EL (cell line): Measurements from ENCODE around the gene TMEM200A.

ENCODE experiments used
- DNase-seq: peaks from one replicate; pipeline ENCODE4 v3.0.0-alpha.2; 2016

The TMEM200A gene

DNA sequence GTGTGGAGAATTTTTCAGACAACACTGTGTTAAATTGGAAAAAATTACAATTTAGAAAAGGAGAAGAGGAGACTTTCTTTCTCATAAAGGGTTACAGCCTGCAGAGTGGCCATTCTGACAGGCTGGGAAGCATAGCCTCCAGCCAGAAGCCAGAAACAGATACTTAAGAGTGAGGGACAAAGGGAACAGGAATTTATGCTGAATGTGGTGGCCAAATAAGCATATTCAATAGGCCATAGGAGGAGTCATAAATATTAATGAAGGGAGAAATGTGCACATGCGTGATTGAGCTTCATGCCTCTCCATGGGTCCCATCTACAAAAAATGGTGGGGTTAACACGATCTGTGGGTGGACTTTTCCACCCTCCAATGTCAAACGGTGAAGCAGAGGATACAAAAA is 13.4 kb downstream of the TMEM200A start:
- DNase-seq = no peak

DNA sequence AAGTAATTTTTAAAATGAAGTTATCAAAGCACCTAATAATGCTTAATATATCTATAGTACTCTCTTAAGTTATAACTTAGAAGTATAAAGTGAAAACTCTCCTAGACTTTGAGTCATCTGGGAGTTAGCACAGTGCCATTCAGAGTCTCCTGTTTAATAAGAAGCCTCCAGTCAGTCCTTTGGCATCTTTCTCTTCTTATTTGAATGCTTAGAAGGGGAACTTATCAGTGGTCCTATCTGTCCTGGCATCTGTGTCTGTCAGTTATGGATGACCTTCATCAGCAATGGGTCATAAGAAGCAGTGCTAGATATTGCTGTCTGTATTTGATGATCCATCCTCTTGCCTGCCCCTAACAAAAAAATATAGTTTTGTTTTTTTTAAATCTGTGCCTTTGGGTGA is 15.2 kb downstream of the TMEM200A start:
- DNase-seq = no peak

DNA sequence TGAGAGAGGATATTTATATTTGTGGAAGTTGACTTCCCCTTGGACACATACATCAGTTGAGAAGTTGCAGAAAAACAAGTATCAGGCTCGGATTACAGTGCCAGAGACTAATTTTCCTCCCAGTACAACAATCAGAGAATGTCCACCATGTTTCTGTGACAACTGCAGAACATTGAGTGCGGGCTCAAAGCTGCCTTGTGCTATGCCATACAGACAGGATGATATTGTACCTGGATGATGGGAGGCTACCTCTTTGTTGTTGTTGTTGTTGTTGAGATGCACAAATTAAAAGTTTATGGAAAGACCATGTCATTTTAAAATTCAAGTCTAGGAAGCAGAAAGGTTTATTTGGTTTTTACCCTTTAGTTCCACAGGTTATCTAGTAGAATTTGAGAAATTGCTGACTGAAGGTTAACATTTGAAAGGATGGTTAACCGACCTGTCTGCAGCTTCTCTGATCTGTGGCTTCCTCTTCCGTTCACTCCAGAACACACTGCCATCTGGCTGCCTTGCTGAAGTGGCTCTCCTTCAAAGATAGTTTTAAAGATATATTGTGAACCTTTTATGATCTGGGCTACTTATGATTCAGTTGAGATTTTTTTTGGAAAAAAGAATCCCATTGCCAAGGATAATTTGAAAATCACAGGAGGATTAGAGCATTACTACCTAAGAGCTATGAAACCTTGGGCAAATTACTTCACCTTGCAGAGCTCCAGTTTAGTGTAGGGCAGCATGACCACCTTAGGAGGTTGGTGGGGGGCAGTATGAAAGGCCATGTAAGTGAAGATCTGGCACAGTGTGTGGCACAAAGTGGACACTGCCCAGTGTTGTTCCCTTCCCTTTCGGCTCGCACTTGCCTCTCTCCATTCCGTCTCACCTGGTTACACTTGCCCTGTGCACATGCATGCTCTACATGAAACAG is 15.9 kb downstream of the TMEM200A start:
- DNase-seq = no peak

DNA sequence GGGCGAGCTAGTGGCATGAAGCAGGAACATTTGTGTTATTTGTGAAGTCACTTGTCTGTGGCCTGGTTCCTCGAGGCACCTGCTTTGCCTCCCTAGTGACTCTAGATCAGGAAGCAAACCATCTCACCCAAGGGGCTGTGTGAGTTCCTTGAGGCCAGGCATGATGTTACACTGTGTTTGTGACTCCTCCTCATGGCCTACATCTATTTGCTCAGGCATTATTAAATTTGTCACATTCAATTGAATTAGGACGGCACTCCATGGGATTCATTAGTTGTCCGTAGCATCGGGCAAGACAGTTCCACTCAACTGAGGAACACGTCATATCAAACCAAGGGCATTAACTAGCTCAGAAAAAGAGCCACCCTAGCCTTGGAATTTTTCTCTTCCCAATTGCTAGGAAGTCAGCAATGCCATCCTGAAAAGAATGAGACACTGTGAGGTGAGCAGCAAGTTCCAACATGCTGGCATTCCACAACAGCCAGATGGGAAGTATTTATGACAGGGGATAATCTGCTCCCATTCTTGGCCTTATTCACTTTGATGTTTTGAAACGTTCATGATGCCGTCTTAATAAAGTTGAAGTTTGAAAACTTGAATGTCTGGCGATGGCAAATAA is 17.2 kb downstream of the TMEM200A start:
- no peak for DNase-seq

DNA sequence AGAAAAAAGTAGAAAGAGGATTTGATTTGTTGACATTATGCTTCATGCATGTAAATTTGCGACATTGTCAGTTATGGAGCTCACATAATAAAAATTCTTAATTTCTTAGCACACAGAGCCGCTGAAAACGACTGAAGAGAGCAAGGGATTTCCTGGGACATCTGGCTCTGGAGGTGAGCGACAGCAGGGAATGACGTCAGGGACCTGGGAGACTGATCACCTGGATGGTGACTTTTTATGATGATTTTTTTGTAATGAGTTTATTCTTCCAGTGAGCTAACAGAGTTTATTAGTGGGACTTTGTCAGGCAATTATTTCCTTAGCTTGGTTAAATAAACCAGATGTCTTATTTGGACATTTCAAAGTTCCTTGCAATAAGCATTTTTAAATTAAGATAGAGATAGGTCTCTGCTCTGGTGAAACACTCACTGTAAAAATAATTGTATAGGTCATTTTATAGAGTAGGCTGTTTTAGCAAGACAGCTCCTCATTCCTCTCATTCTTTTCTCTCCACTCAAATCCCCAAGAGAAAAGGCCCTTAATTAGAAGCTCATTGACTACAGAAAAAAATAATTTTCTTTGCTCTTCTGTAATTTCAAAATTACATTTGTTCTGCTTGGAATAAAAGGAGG is 19.4 kb downstream of the TMEM200A start:
- no peak for DNase-seq

DNA sequence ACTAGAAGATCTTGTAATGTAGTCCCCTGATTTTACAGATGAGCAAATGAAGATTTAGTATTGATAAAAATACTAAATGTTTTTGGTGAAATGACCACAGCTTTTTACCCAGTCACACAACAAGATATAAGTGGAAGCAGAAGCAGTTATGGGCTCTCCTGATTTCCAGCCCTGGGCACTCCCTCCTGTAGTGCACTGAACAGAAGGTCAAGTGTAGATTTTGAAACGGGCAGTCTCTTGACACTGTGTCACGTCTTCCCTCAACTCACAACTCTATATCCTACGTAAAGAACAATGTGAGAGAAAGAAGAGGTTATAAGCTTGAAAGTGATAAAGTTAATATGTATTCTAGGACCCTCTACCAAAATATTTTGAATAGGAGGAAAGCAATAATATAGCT is 23.3 kb downstream of the TMEM200A start:
- DNase-seq = no peak

DNA sequence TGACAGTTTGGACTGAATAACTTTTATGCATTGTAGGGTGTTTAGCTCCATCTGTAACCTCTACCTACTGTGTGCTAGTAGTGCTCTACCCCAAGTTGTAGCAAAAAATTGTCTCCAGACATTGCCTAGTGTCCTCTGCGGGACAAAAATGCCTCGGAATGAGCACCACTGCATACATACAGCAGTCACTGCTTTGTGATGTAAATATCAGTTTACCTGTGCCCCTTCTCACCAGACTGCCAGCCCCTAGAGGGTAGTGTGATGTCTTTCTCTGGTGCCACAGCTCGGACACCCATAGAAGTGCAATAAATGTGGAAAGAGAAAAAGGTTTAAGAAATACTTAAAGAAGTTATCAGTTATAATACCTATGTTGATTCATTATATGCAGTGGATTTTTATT is 25.1 kb downstream of the TMEM200A start:
- DNase-seq = no peak

DNA sequence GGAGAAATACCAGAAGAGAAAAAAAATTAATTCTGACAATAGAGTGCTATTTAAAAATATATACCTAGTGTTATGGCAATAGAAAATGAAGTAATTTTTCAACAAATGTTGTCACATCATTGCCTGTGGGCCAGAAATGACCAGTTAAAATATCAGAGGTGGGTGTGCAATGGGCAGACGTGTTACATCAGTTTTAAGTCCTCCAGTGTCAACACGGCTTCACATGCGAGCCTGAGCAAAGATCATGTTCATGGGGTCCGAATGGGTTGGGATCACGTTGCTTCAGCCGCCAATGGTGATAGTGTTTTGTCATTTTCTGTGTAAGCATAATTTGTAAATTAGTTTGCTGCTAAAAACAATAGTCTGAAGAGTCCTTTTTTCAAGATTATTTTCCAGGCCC is 27.5 kb downstream of the TMEM200A start:
- DNase-seq = no peak

DNA sequence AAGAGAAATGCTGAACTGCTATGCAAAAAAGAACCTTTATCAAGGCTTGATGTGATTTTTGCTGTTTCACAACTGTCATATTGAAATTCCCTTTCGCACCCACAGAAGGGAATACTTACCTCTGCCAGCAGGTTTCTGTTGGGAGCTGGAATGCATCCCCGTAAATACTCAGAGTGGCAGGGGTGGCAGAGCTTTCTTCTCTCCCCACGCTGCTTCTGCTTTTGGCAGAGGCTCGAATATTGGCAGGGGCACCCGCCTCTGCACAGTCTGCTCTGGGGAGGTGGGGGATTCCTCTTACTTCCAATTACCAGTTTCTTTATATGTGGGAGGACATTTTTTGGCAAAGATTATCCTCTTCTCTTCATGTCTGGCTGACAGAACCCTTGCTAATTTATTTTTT is 28.4 kb downstream of the TMEM200A start:
- no peak for DNase-seq

DNA sequence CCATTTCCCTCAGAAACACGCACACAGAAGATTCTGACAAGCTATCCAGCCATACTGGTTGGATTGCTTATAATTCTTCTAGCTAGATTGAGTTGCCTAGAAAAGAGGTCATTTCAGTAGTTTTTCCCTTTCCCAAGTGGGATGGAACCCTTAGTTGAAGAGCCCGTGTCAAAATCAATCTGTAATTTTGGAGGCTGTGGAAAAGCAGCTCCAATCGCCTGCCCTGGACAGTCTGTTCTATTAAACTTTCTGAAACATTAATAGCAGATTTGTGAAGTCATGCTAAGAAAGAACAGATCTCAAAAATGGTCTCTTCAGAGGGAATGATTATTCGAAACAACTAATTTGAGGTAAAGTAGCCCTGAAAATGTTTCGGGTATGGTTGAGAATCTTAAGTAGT is 29.3 kb downstream of the TMEM200A start:
- no peak for DNase-seq

DNA sequence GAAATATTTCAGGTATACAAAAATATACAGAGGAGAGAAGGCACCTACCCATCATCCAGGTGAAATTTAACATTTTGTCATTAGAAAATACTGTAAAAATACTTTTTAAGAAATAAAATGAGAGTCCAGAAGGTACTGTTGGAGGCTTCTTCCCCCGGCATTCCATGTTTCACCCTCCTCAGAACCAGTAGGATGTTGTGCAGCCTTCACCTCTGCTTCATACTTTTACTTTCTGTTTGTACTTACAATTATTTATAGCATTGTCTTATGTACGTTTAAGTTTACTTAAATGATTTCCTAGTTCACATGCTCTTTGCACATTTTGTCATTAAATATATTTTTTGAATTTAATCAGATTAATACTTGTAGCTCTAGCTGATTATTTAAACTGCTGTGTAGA is 30.9 kb downstream of the TMEM200A start:
- DNase-seq = peak; percentile 42

DNA sequence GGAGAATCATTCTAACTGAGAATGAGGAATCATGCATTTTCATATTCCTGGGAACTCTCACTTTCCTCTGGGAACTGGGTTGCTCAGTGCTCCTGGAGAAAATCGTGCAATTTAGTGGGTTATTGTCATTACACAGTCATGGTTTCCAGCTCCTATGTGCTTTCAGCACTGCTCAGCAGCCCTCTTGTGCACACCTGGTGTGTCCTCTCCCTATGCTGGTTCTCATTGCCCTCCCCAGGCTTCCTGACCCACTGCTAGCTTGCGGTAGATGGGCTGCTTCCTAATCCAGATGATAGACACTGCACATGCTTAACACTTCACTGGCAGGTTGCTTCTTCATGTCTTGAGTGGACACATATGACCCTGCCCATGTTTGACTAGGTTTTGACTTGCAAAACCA is 39.7 kb downstream of the TMEM200A start:
- no peak for DNase-seq

DNA sequence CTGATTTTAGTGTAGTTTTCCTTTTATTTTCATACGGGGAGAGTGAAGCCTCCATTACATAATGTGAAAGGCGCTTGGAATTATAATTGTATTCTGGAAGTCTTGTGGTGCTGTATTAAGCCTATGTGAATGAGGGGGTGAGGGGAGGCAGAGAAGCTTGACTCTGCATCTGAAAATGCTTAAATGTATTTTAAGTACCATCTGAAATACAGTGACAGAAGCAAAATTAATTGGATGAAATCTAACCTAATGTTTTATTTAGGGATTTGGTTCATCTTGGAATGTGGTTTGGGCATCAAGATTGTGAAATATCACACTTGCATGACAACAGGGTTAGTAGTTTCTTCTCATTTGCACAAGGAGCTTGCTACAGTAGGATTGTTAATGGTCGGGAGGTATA is 41.2 kb downstream of the TMEM200A start:
- no peak for DNase-seq

DNA sequence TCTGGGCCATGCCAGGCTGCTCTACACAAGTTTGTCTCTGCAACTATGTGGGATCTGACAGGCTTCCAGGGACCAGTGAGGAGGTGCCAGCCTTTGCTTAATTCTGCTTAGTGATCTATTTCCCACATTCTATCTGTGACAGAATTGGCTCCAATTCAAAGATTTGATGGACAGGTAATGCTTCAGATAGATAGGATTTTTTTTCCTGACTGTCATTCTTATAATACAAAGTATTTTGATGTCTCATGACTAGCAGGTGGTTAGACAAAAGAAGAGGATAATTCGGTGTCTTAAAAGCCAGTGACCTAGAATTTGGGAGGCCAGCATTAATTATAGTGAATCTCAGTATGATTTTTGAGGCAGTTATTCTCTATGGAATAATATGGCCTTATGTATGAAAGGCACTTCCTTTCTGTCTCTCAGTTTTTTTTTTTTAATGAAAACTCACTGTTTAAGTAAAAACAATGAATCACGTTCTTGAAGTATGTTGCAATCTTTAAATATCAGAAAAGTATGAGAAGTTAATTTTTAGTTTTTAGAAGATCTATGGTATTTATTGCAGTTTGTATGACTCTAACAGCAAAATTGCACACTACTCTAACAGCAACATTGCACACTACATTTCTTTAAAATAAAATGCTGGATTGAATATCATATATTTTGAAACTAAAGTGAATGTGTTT is 43.7 kb downstream of the TMEM200A start:
- peak; percentile 33 for DNase-seq

DNA sequence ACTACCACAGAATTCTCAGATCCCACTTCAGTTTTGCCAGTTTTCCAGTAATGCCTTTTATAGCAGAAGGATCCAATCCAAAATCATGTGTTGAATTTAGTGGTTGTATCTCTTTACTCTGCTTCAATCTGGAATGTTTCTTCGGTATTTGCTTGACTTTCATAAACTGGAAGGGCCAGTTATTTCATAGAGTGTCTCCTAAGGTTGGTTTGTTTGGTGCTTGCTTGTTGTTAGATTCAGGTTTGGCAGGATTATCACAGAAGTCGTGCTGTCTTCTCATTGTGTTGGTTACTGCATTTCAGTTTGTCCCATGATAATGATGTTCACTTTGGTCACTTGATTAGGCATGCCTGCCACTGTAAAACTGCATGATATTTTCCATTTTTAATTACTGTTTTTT is 45.7 kb downstream of the TMEM200A start:
- DNase-seq = no peak

DNA sequence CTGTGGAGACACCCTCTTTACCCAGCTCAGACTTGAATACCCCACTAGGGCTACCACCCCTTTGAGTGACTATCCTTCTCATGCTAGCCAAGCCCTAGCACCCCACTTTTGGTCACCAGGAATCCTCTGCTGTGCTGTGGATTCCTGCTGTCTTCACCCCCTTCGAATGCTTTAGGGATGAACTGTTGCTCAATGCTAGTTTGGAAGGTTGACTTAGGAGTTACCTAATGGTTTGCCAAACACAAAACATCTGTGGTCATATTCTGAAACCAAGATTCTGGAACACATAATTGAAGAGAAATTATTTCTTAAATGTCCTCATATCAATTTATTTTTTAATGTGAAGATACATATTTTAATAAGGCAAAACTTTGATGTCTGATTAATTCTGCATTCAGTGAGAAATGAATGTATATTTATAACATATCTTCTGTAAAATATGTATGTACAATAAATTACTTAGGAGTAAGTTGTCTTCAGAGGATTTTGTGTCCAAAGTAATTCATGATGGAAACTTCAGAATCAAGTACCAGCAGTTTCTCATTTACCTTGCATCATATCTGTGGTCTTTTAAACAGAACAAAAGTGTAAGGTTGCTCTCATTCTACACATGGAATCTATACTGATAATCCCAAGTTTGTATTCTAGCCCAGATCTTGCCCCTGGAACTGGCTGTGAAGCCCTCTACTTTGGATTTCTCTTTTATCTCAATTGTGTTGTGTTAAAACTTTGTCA is 46.9 kb downstream of the TMEM200A start:
- peak; percentile 18 for DNase-seq

DNA sequence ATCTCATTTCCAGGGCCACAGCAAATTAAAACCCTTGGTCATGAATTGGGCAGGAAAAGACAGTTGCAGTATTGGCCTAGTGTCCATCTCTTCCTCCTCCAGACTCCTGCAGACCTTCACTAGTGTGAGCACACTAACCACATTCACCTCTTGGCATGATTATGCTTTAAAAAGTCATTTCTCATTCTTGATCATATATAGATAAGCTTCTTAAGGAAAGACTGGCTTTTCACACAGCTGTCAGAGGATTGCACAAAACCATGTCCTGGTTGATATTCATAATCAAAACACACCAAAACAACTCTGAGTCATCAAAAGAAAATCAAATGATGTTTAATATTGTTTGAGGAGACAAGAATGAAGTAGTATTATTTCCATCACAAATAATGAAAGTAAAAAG is 52.1 kb downstream of the TMEM200A start:
- peak; percentile 70 for DNase-seq

DNA sequence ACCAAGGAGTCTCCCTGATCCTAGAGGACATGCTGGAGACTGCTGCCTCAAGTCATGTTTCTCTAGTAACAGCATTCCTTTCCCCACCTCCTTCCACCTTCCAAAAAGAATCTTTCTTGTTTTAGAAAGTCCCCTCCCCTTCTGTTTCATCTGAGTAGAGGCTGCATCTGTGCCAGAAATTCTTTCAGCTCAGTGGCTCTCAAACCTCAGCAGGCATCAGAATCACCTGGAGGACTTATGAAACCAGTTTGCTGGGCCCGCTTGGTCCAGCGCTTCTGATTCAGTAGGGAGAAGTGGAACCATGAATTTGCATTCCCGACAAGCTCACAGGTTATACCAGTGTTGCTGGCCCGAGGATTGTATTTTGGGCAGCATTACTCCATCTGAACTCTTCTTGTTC is 55.1 kb downstream of the TMEM200A start:
- DNase-seq = no peak

DNA sequence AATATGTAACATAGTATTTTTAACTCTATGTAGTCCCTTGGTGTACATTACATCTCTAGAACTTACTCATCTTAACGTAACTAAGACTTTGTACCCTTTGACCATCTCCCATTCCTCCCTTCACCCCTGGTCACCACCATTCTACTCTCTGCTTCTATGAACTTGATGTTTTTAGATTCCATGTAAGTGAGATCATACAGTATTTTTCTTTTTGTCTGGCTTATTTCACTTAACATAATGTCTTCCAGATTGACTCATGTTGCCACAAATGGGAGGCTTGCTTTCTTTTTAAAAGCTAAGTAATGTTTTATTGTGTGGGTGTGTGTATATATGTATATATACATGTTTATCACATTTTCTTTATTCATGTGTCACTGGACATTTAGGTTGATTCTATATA is 55.8 kb downstream of the TMEM200A start:
- DNase-seq = peak; percentile 87

DNA sequence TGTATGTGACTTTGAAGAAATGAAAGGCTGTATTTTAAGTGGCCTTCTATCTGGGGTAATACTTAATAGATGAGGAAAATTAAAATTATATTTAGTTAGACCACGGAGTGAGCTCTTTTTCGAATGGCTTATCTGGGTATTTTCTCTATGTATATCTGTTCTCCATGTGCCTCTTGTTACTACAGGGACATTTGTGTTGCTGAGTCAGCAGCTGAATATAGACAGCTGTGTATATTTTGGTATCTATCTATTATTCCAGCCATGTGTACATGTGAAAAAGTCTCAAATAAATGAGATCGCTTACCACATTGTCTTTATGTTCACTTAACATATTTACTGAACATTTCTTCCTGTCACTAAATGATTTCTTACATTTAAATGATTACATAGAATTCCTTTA is 57.2 kb downstream of the TMEM200A start:
- no peak for DNase-seq

DNA sequence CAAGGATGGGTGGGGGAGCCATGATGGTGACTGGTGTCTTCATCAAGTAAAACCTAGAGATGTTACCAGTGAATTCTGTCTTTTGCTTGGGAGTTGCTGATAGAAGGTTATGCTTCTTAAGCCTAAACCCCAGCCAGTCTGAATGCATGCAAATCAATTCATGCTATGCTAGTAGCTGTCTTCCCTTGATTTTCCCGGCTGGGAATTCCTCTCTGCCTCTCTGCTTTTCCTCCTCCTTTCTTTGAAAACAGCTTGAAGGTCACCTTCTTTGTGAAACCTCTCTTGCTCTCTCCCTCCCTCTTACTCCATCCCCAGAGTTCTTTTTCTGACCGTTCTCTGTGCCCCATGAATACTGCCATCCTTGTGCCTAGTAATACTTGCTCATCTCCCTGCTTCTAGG is 58.9 kb downstream of the TMEM200A start:
- no peak for DNase-seq

DNA sequence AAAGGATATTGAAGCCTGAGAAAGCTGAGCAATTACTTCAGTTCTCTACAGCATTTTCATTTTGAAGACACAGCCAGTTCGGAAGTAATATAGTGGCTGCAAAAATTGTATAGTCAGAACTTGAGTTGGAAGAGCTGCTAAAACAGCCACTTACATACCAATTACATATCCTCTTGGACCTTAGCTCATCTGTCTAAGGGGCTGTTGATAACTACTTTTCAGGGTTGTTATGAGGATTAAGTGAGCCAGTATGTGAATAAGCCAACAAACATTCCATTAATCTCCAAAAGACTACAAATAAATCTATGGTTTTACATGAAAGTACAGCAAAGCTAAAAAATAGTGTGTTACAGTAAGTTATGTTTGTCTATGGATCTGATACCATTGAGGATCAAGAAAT is 59.7 kb downstream of the TMEM200A start:
- peak; percentile 59 for DNase-seq
